ENCODE data around the gene VWC2.

- TF ChIP-seq CTCF (IDR thresholded peaks at IDR 0.05) = no peak
- TF ChIP-seq POLR2A (IDR thresholded peaks at IDR 0.05) = no peak
Observed at GRCh38 chr7:49873420-49873819, 100.0 kb downstream of the VWC2 start.
